ENCODE measurements around the gene ZBTB7A.
"Not testable (repeated sequence)": the region's sequence is repeated elsewhere in the genome, so short reads cannot be mapped to it uniquely, and the experiment has no call there.

Gene ZBTB7A

GRCh38 chr19:4013886-4014540, 52.7 kb downstream of the ZBTB7A start:
- no peak for DNase-seq

GRCh38 chr19:4012975-4013634, 53.6 kb downstream of the ZBTB7A start:
- no peak for DNase-seq

- no peak for DNase-seq
These were observed 54.4 kb downstream of the ZBTB7A start for GRCh38 chr19:4012092-4012974.

GRCh38 chr19:4011430-4011829, 55.3 kb downstream of the ZBTB7A start:
- not testable (repeated sequence) for DNase-seq

GRCh38 chr19:4010808-4011110, 55.9 kb downstream of the ZBTB7A start:
- DNase-seq, result no peak

GRCh38 chr19:4009990-4010807, 56.5 kb downstream of the ZBTB7A start:
- DNase-seq, result peak; percentile 63

- DNase-seq, result peak; percentile 69
These were observed 58.7 kb downstream of the ZBTB7A start for GRCh38 chr19:4007836-4008539.

- DNase-seq, result peak; percentile 97
These were observed 59.5 kb downstream of the ZBTB7A start, which contains the start of gene PIAS4 for GRCh38 chr19:4007021-4007835. PIAS4 (plus strand) TSS chr19:4007736; CDS start chr19:4007761, 25 bp downstream.

GRCh38 chr19:4005436-4005835, 61.3 kb downstream of the ZBTB7A start:
- DNase-seq, result not testable (repeated sequence)

GRCh38 chr19:4000798-4001197, 65.9 kb downstream of the ZBTB7A start:
- DNase-seq, result not testable (repeated sequence)

GRCh38 chr19:3998667-3999412, 67.9 kb downstream of the ZBTB7A start:
- DNase-seq, result not testable (repeated sequence)

- no peak for DNase-seq
These were observed 71.1 kb downstream of the ZBTB7A start for GRCh38 chr19:3995607-3996006.

Data from left hindlimb (tissue), 1 donor.